NCI-H146 (cell line): Measurements from ENCODE around the gene GPER1.
A peak's percentile ranks its signal among the peaks of the same experiment; 100 is the strongest.
"Not testable (repeated sequence)": the region's sequence is repeated elsewhere in the genome, so short reads cannot be mapped to it uniquely, and the experiment has no call there.

Experiments
- DNase-seq: peaks from one replicate; lab custom pipeline; 2025; lab: John Stamatoyannopoulos, UW

The GPER1 gene

GRCh38 chr7:1120791-1121190 is 32.9 kb downstream of the GPER1 start:
- no peak for DNase-seq

DNA sequence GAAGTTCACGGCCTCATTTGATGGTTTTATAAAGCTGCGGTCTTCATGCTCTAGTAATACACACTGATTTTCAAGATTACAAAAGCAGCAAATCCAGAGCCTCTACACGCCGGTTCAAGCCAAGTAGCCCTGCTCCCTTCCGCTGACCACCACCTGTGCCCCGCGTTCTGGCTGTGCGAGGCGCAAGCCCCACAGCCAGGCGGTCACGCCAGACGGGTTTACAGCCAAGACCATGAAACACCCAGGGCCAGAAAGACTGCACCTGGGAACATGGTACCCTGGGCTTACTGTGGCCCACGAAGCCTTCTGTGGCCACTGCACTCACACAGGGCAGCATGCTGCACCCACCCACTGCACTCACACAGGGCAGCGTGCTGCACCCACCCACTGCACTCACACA is 33.6 kb downstream of the GPER1 start:
- DNase-seq: no peak

DNA sequence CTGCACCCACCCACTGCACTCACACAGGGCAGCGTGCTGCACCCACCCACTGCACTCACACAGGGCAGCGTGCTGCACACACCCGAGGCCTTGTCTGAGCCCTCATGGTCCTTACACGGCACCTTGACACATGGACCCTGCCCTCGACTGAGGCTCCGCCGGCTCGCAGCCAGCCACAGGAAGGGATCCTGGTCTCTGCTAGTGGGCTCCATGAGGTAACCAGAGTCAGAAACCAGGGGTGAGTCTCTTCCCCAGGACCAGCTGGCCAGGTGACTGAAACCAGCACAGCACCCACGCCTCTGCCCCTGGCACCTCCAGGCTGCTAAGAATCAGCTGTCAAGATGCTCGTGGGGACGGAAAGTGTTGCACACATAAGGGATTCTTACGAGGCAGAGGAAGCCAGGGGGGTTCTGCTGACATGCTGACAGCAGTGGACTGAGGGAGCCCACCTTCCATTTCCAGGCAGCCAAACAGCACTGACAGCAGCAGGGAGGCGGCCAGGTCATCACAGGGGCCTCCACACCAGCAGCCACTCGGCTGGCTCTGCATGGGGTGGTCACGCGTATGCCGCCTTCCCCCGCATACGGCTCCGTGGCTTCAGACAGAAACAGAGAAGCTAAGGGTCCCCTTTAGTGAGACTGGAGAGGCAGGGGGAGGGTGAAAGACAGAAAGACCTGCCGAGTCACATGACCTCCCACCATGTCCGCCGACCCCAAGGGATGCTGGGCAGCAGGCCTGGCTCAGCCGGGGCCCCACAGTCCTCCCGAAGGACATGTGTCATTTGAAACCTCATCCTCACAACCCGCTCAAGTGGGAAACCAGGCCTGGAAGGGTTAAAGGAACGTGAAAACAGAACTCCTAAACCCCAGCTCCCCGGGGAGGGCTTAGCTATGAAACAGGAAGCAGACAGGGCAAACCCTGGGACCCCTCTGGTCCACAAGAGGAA is 34.2 kb downstream of the GPER1 start:
- no peak for DNase-seq

- DNase-seq: no peak
These were observed 35.1 kb downstream of the GPER1 start for GRCh38 chr7:1122832-1123501.

GRCh38 chr7:1123715-1124114 is 35.8 kb downstream of the GPER1 start:
- DNase-seq: no peak

GRCh38 chr7:1124164-1124563 is 36.3 kb downstream of the GPER1 start:
- DNase-seq: no peak

- DNase-seq: no peak
These were observed 37.1 kb downstream of the GPER1 start for GRCh38 chr7:1124816-1125602.

GRCh38 chr7:1125603-1125969 is 37.7 kb downstream of the GPER1 start:
- no peak for DNase-seq

GRCh38 chr7:1127001-1127400 is 39.1 kb downstream of the GPER1 start:
- no peak for DNase-seq

GRCh38 chr7:1129431-1129830 is 41.5 kb downstream of the GPER1 start:
- no peak for DNase-seq

GRCh38 chr7:1130021-1130990 is 42.4 kb downstream of the GPER1 start:
- DNase-seq: no peak

DNA sequence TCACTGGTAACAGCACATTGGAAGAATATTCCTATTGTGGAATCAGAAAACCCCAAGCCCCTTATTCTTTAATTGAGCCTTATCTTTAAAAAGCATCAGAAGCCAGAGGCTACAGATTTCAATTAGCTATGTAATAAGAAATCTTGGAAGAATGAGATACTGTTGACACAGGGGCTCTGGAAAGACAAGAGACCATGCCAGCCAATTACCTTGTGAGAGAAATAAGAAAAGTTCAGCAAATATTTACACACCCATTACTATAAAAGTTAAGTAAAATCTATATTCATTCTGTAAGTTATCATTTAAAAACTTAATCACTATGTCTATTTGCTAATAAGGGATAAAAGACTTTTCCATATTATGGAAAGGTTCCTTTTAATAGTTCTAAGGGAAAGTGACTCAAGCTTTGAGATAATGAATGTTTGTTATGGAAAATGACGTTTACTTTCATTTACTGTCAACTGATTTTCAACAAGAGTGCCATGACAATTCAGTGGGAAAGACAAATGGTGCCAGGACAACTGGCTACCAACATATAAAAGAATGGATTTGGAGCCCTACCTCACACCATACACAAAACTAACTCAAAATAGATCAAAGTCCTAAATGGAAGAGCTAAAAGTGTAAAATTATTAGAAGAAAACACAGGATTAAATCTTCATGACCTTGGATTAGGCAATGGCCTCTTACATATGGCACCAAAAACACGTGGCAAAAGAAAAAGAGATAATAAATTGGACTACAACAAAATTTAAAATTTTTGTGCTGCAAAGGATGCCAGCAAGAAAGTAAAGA is 43.8 kb downstream of the GPER1 start:
- no peak for DNase-seq

GRCh38 chr7:1134951-1135350 is 47.0 kb downstream of the GPER1 start:
- no peak for DNase-seq

DNA sequence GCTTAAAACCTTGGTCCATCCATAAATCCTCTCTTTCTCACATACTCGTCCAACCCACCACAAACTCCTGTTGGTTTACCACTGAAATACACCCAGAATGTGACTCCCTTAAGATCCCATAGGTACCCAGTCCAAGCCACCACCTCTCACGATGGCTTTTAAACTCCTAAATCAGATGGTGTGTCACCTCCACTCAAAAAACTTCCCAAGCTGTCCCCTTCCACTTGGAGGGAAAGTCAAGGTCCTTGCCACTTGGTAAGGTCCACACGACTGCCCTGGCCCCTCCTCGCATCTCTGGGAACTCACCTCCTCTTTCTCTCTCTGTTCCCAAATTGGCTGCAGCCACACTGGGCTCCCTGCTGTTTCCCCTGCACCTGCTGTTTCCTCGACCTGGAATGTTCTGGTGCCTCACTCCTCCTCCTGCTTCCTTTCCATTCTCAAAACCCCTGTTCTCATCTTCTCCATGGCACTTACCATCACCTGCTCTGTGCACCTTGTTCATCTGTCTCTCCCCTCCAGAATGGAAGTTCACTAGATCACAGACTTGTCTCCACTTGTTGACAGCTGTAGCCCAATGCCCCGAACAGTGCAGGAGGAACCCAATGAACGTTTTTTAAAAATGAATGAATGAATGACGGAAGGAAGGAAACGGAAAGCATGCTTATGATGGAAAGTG is 49.1 kb downstream of the GPER1 start:
- DNase-seq: peak; percentile 60

DNA sequence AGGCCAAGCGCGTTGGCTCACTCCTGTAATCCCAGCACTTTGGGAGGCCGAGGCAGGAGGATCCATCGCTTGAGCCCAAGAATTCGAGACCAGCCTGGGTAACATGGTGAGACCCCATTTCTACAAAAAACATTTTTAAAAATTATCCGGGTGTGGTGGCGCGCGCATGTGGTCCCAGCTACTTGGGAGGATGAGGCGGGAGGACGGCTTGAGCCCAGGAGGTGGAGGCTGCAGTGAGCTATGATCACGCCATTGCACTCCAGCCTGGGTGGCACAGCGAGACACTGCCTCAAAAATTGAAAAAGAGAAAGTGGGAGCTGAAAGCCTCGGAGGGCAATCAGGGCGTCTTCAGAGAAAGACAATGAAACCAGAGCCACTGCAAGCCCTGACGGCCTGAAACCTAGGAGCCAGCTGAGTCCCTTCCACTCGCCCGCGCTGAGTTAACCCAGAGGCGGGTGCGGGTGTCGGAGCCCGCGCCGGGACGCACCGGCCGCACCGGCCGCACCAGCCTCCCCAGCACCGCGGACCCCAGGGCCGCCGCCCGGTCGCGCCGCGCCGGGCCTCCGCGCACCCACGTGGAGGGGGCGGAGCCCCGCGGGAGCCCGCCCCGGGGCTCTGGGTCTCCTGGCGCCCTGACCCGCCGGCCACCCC is 49.7 kb downstream of the GPER1 start:
- DNase-seq: no peak

DNA sequence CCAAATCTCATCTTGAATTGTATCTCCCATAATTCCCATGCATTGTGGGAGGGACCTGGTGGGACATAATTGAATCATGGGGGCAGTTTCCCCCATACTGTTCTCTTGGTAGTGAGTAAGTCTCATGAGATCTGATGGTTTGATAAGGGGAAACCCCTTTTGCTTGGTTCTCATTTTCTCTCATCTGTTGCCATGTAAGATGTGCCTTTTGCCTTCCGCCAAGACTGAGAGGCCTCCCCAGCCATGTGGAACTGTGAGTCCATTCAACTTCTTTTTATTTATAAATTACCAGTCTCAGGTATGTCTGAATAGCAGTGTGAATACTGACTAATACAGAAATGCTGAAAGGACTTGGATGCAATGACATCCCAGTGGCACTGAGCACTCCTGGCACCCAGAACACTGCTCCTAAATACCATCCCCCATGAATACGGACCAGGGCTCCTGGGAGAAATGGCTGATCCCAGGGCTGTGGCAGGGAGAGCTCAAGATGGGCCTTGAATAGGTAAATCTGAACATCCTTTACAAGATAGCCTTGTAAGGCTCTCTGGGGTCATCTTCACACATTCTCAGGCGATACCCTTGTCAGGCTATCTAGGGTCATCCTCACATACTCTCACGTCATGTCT is 52.7 kb downstream of the GPER1 start:
- no peak for DNase-seq

DNA sequence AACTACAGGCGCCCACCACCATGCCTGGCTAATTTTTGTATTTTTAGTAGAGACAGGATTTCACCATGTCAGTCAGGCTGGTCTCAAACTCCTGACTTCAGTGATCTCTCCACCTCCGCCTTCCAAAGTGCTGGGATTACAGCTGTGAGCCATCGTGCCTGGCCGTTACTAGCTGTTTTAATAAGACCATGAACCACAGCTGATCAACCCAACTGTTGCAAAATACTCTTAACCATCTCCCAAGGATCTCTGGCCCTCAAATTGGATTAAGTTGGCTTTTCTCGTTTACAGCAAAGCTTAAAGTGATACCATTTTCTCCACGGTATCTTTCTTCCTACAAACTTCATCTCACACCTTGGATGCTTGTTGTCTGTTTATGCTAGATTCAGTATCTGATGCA is 53.7 kb downstream of the GPER1 start:
- no peak for DNase-seq

DNA sequence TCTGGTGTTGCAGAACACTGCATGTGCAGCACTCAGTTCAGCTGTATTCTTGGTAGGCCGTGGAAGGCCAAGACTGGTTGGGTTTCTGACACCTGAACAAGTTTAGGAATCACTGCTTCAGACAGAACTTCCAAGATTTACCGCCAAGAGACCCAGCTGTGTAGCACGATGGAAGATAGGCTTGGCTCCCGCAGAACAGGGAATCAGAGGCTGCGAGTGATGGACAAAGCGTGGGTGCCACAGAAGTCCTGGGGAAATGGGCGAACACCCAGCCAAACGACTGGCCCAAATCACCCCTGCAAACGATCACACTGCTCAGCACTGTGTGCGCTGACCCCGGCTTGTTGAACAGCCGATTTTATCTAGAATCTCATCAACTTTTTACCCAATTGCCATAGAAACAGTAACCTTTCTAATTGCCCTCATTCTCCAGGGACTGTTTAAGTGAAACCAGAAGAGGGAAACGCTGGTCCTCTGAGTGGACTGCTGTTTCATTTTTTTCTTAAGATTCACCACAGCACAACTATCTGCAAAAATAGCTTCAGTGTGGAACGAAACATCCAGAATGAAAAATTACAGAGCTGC is 54.2 kb downstream of the GPER1 start:
- DNase-seq: no peak

DNA sequence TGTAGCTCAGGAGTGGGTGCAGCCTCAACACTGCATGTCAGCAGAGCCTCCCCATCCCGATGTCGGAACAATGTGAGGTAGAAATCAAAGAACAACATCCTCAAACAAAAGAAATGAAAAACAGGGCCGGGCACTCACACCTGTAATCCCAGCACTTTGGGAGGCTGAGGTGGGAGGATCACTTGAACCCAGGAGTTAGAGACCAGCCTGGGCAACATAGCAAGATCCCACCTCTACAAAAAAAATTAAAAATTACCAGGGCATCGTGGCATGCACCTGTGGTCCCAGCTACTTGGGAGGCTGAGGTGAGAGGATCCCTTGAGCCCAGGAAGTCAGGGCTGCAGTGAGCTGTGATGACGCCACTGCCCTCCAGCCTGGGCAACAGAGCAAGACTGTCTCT is 55.1 kb downstream of the GPER1 start:
- DNase-seq: not testable (repeated sequence)
